Smooth muscle cell (in vitro differentiated cells): ENCODE measurements around the gene TCEAL8. TPM values are rescaled to one million over a fixed set of nuclear protein-coding genes. Genes with fewer than 3 reads are reported as not detected.

Experiments used
- DNase-seq: peaks from one replicate; lab custom pipeline; 2025; ENCODE audit not compliant: unreplicated experiment; lab: John Stamatoyannopoulos, UW
- H2AFZ ChIP-seq: fragments of 200-600 bp; sonication (generic); 2 replicates; pipeline ENCODE4 v1.6.0; 2016; ENCODE audit warnings: antibody characterized with exemption, low read depth, mild to moderate bottlenecking
- H3F3A ChIP-seq: fragments of 200-600 bp; sonication (generic); 2 replicates; pipeline ENCODE4 v1.6.0; 2017; ENCODE audit warnings: antibody characterized with exemption, low read depth
- H3K27ac ChIP-seq: fragments of 200-600 bp; sonication (generic); 2 replicates; pipeline ENCODE4 v1.5.1; 2016; ENCODE audit warnings: low read depth, mild to moderate bottlenecking
- H3K27me3 ChIP-seq: fragments of 200-600 bp; sonication (generic); 2 replicates; pipeline ENCODE4 v1.6.1; 2016; ENCODE audit warnings: low read depth, mild to moderate bottlenecking
- H3K36me3 ChIP-seq: fragments of 200-600 bp; sonication (generic); 2 replicates; pipeline ENCODE4 v1.5.1; 2016; ENCODE audit warnings: low read depth
- H3K4me1 ChIP-seq: fragments of 200-600 bp; sonication (generic); 2 replicates; pipeline ENCODE4 v1.5.1; 2016; ENCODE audit warnings: low read depth
- H3K4me2 ChIP-seq: fragments of 200-600 bp; sonication (generic); 2 replicates; pipeline ENCODE4 v1.6.0; 2016; ENCODE audit warnings: mild to moderate bottlenecking
- H3K4me3 ChIP-seq: fragments of 200-600 bp; sonication (generic); 2 replicates; pipeline ENCODE4 v1.5.1; 2016; ENCODE audit warnings: mild to moderate bottlenecking
- H3K79me2 ChIP-seq: fragments of 200-600 bp; sonication (generic); 2 replicates; pipeline ENCODE4 v1.6.0; 2016; ENCODE audit warnings: low read depth, mild to moderate bottlenecking
- H3K9ac ChIP-seq: fragments of 200-600 bp; sonication (generic); 2 replicates; pipeline ENCODE4 v1.6.0; 2016; ENCODE audit warnings: low read depth
- H3K9me3 ChIP-seq: fragments of 200-600 bp; sonication (generic); replicated peaks from 2 replicates; pipeline ENCODE4 v1.5.1; 2016; ENCODE audit warnings: low read depth
- H4K20me1 ChIP-seq: fragments of 200-600 bp; sonication (generic); 2 replicates; pipeline ENCODE4 v1.6.0; 2016; ENCODE audit warnings: low read depth
- CTCF ChIP-seq: fragments of 200-600 bp; sonication (generic); IDR thresholded peaks from 2 replicates; pipeline ENCODE4 v1.5.1; 2017; ENCODE audit warnings: borderline replicate concordance, mild to moderate bottlenecking, antibody characterized with exemption; ENCODE audit not compliant: insufficient read depth, poor library complexity, severe bottlenecking
- WGBS: methylation state at CpG from one replicate; pipeline ENCODE4 v1.1.7; 2016; ENCODE audit warnings: low lambda C conversion rate; 5-methylcytosine and 5-hydroxymethylcytosine counted together
- polyA plus RNA-seq: library from polyadenylated mRNA; unstranded; fragments of >200 nt; fragmentation: Nextera tagmentation; extraction: Ambion mirVana; gene quantifications from 2 replicates; pipeline ENCODE4 v1.2.1, GENCODE V29; 2016
- total RNA-seq: library from RNA; depleted of rRNA; stranded (reverse); fragments of >200 nt; gene quantifications from 2 replicates; pipeline ENCODE4 v1.2.3, GENCODE V29; 2014

Gene TCEAL8
- total and polyA plus RNA-seq, 2 experiments from 2014 or later, result 140 to 187 TPM

- Histone ChIP-seq H3F3A (no peaks in the 10 kb centered on the region), H3K79me2 (no peaks in the 10 kb centered on the region), H3K4me2 (no peak overlapping the region), H2AFZ (no peak overlapping the region), H3K9ac (no peak overlapping the region), H3K27me3 (no peaks in the 10 kb centered on the region), H3K9me3 (no peaks in the 10 kb centered on the region), H3K27ac (no peak overlapping the region), H3K36me3 (no peaks in the 10 kb centered on the region), H3K4me3 (no peak overlapping the region), H3K4me1 (no peaks in the 10 kb centered on the region), H4K20me1 (no peaks in the 10 kb centered on the region)
- WGBS, result 41% methylated on average over 7 of the region's 7 CpGs
- no peak for DNase-seq
- TF ChIP-seq CTCF, result peak; percentile 45
Measured at GRCh38 chrX:103211012-103211715, 43.8 kb downstream of the TCEAL8 start.

- Histone ChIP-seq H3K27me3 (no peaks in the 10 kb centered on the region), H3K4me3 (no peak overlapping the region), H3K79me2 (no peaks in the 10 kb centered on the region), H3F3A (no peaks in the 10 kb centered on the region), H4K20me1 (no peaks in the 10 kb centered on the region), H3K4me1 (no peaks in the 10 kb centered on the region), H3K36me3 (no peaks in the 10 kb centered on the region), H3K27ac (no peak overlapping the region), H2AFZ (no peak overlapping the region), H3K9me3 (no peaks in the 10 kb centered on the region), H3K9ac (no peak overlapping the region), H3K4me2 (no peak overlapping the region)
- no peak for TF ChIP-seq CTCF
- no peak for DNase-seq
- WGBS, result 93% methylated on average over 5 of the region's 5 CpGs
Measured at GRCh38 chrX:103210056-103210455, 44.9 kb downstream of the TCEAL8 start.

Other genes starting within 250 kb of the TCEAL8 start
- gene BEX1, start 191.0 kb downstream of the TCEAL8 start, total RNA-seq, result 3.2 and 11.1 TPM in 2 replicates
- 4.1 and 5.1 TPM in 2 replicates for gene BEX1, start 191.0 kb downstream of the TCEAL8 start, polyA plus RNA-seq
- gene NXF3, start 162.0 kb downstream of the TCEAL8 start, total RNA-seq, result not detected in 2 replicates
- not detected in 2 replicates for gene NXF3, start 162.0 kb downstream of the TCEAL8 start, polyA plus RNA-seq
- 48.7 and 50.3 TPM in 2 replicates for gene BEX4, start 40.0 kb downstream of the TCEAL8 start, total RNA-seq
- gene BEX4, start 40.0 kb downstream of the TCEAL8 start, polyA plus RNA-seq, result 89.9 and 107 TPM in 2 replicates
- not detected in 2 replicates for gene TCEAL5, start 21.6 kb upstream of the TCEAL8 start, total RNA-seq
- not detected in 2 replicates for gene TCEAL5, start 21.6 kb upstream of the TCEAL8 start, polyA plus RNA-seq
- 4.7 and 6.6 TPM in 2 replicates for gene BEX2, start 55.8 kb upstream of the TCEAL8 start, total RNA-seq
- 3.6 and 6.3 TPM in 2 replicates for gene BEX2, start 55.8 kb upstream of the TCEAL8 start, polyA plus RNA-seq
- 19.7 and 32.1 TPM in 2 replicates for gene TCEAL7, start 75.1 kb upstream of the TCEAL8 start, total RNA-seq
- gene TCEAL7, start 75.1 kb upstream of the TCEAL8 start, polyA plus RNA-seq, result 13.8 and 21.4 TPM in 2 replicates
- 255 and 302 TPM in 2 replicates for gene TCEAL9, start 101.4 kb upstream of the TCEAL8 start, total RNA-seq
- 232 and 267 TPM in 2 replicates for gene TCEAL9, start 101.4 kb upstream of the TCEAL8 start, polyA plus RNA-seq
- gene BEX3, start 121.4 kb upstream of the TCEAL8 start, total RNA-seq, result 234 and 259 TPM in 2 replicates
- gene BEX3, start 121.4 kb upstream of the TCEAL8 start, polyA plus RNA-seq, result 445 and 554 TPM in 2 replicates